Skeletal muscle satellite cell (primary cell): Measurements from ENCODE around the gene ANKMY2.
"Not testable (repeated sequence)": the region's sequence is repeated elsewhere in the genome, so short reads cannot be mapped to it uniquely, and the experiment has no call there.

Source experiments
- H3K27me3 ChIP-seq: 2 replicates; pipeline ENCODE4 v1.7.0; 2013; ENCODE audit warnings: low read length; ENCODE audit not compliant: control insufficient read depth, insufficient read depth
- H3K36me3 ChIP-seq: 2 replicates; pipeline ENCODE4 v1.7.0; 2013; ENCODE audit warnings: mild to moderate bottlenecking, control low read depth, low read length; ENCODE audit not compliant: insufficient read depth
- H3K4me1 ChIP-seq: 2 replicates; pipeline ENCODE4 v1.7.0; 2013; ENCODE audit warnings: low read length; ENCODE audit not compliant: control insufficient read depth, insufficient read depth
- H3K4me2 ChIP-seq: 2 replicates; pipeline ENCODE4 v1.7.0; 2013; ENCODE audit warnings: mild to moderate bottlenecking, low read length
- H3K4me3 ChIP-seq: 2 replicates; pipeline ENCODE4 v1.7.0; 2013; ENCODE audit warnings: low read length
- H3K9ac ChIP-seq: 2 replicates; pipeline ENCODE4 v1.7.0; 2013; ENCODE audit warnings: mild to moderate bottlenecking, low read depth, low read length, moderate library complexity
- H3K9me3 ChIP-seq: replicated peaks from 2 replicates; pipeline ENCODE4 v1.7.0; 2013; ENCODE audit warnings: mild to moderate bottlenecking, control low read depth, low read length

ANKMY2 gene

DNA sequence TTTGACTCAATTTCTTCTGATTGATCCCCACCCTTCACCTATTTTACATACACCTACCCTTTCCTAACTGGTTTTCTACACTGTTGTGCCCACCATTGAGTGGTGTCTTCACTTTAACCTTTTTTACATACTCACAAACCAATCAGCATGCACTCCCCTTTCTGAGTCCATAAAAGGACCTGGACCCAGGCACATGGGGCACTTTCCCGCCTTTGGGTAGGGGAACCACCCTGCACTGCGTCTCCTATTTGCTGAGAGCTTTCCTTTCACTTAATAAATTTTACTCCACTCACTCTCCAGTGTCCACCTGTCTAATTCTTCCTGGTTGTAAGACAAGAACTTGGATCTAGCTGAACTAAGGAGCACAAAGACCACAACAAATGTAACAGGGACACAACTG is 33.8 kb downstream of the ANKMY2 start:
- H3K9ac ChIP-seq = no peak overlapping the region
- peaks cover 30% of the 10 kb centered on the region for H3K36me3 ChIP-seq
- H3K9me3 ChIP-seq = no peaks in the 10 kb centered on the region
- no peaks in the 10 kb centered on the region for H3K4me1 ChIP-seq
- no peaks in the 10 kb centered on the region for H3K27me3 ChIP-seq
- H3K4me3 ChIP-seq = no peak overlapping the region
- no peak overlapping the region for H3K4me2 ChIP-seq

DNA sequence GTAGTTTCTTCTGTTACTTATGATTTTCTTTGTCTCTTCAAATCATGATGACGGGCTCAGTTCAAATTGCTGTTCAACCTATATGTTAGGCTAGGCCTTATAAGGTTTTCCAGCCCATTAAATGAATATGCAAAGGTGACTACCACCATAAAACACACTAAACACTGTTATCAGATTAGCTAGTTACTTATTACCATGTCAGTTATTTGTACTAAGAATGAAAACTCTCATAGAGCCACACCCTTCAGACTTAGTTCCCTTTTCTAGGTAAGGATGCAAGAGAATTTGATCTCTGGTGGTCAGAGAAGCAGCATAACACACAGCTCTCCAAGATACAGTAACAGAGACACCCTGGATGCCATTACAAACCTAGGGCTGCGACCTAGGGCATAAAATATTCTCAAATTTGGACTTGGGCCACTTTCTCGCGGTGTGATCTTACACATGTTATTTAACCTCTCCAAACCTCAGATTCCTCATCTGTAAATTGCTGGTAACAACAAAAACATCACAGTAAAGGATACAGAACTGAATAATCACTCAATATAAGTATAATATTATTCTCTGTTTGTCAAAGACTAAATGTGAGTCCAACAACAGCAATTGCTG is 35.6 kb downstream of the ANKMY2 start:
- Histone ChIP-seq H3K9ac (no peak overlapping the region), H3K4me2 (no peak overlapping the region), H3K4me3 (no peak overlapping the region), H3K4me1 (no peaks in the 10 kb centered on the region), H3K27me3 (no peaks in the 10 kb centered on the region), H3K9me3 (no peaks in the 10 kb centered on the region), H3K36me3 (peaks cover 34% of the 10 kb centered on the region)

DNA sequence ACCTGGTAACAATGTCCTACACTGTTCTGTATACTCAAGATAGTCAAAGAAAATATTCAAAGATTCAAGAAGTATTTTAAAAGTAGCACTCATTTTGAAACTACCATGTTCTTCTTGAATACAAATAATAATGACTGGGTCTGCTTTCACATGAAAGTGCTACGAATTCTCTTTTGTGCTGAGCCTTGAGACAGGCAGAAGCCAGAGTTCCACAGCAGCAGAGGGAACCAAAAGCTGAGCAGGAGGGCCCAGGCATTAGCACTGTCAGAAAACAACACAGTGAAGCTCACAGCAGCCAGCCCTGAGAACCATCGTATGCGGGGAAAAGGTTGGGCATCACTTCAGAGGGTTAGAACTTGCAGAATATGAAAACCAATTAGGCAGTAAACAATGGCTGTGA is 38.9 kb downstream of the ANKMY2 start:
- Histone ChIP-seq H3K4me1 (no peaks in the 10 kb centered on the region), H3K4me2 (no peak overlapping the region), H3K9ac (no peak overlapping the region), H3K9me3 (no peaks in the 10 kb centered on the region), H3K4me3 (no peak overlapping the region), H3K36me3 (peaks cover 51% of the 10 kb centered on the region), H3K27me3 (no peaks in the 10 kb centered on the region)

DNA sequence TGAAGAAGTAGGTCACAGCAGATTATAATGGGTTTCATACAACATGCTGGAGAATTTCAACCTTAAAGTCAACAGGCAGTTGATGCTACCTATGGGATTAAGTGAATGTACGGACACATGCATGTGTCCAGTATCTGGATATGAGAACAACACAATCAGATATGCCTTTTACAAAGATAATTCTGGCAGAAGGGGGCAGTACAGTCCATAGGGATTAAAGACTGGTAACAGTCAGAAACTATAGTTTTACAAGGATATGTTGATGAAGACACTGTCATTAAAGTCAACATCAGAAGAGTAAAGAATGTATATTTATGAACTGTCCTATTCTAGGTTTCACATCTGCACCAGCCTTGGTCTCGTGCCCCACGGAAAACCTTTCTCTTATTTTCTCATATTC is 41.5 kb downstream of the ANKMY2 start:
- H3K4me1 ChIP-seq = no peaks in the 10 kb centered on the region

DNA sequence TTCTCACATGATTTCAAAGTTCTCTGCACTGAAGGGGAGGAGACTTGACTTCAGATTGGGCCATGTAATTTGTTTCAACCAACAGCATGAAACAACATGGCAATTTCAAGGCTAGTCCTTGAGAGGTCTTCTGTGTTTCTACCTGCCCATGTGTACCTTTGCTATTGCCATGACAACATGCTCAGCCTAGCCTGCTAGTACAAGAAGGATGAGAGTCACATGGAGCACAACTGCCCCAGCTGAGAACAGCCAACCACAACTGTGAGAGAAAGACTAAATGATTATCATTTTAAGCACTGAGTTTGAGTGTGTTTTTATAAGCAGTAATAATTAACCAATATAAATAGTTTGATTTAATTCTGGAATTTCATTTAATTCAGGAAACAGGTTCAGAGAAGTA is 41.9 kb downstream of the ANKMY2 start:
- H3K36me3 ChIP-seq = peaks cover 62% of the 10 kb centered on the region
- no peaks in the 10 kb centered on the region for H3K9me3 ChIP-seq
- H3K4me3 ChIP-seq = no peak overlapping the region

More for the DNA sequence above, 41.5 kb downstream of the ANKMY2 start:
- Histone ChIP-seq H3K27me3 (no peaks in the 10 kb centered on the region), H3K4me3 (no peak overlapping the region), H3K9me3 (no peaks in the 10 kb centered on the region), H3K9ac (no peak overlapping the region), H3K4me2 (no peak overlapping the region), H3K36me3 (peaks cover 59% of the 10 kb centered on the region)

DNA sequence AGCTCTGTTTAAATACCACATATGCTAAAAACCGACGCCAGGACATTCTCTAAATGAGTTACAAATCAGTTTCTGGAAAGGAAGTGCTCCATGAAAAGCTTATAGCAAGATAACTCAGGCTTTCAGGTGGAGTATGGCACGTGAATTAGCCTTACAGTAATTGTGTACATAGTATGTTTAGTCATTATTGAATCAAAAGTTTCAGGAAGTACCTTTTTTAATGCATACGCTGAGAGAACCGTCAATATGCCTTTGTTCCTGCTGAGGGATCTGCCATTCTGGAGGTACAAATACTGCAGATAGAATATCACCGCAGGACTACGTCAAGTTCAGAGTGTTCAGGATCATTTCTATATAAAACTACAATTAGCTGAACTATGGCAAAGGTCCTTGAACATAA is 45.7 kb downstream of the ANKMY2 start:
- Histone ChIP-seq H3K27me3 (no peaks in the 10 kb centered on the region), H3K4me3 (no peak overlapping the region), H3K36me3 (peaks cover 54% of the 10 kb centered on the region), H3K9ac (no peak overlapping the region), H3K4me1 (no peaks in the 10 kb centered on the region), H3K9me3 (no peaks in the 10 kb centered on the region), H3K4me2 (no peak overlapping the region)

More for the DNA sequence above, 41.9 kb downstream of the ANKMY2 start:
- H3K9ac ChIP-seq = no peak overlapping the region
- no peak overlapping the region for H3K4me2 ChIP-seq
- no peaks in the 10 kb centered on the region for H3K27me3 ChIP-seq
- H3K4me1 ChIP-seq = no peaks in the 10 kb centered on the region

DNA sequence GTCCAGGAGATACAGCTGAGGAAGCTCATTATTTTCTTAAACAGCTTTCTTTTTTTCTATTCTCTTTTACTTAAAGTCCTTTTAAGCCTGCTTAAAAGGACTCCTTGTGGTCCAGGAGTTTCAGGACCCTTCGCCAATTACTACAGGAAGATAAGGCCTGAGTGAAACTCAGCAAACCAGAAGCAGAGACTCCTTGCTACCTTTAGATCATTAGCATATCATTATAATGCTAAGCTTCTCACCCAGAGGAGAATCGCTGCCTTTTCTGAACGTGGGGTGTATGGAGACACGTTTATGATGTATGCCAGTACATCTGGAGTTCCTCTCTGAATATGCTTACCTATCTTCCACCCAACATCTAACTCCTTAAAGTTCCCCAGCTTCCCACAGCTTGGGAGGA is 47.5 kb downstream of the ANKMY2 start:
- Histone ChIP-seq H3K9ac (no peak overlapping the region), H3K4me2 (no peak overlapping the region), H3K4me1 (peaks cover 7% of the 10 kb centered on the region), H3K27me3 (no peaks in the 10 kb centered on the region), H3K4me3 (no peak overlapping the region), H3K36me3 (peaks cover 37% of the 10 kb centered on the region), H3K9me3 (no peaks in the 10 kb centered on the region)

DNA sequence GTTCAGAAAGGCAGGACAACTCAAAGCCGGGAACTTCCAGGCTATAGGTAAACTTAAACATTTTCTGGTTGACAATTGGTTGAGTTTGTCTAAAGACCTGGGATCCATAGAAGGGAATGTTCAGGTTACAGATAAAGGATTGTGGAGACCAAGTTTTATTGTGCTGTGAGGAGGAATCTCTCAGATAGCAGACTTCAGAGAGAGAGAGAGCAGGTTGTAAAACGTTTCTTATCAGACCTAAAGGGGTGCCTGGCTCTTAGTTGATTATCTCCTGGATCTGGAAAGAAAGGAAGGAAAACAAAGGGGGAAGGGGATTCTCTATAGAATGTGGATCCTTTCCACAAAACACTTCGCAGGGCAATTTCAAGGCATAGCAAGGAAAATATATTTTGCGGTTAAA is 50.0 kb downstream of the ANKMY2 start:
- H3K4me2 ChIP-seq, H3K9me3 ChIP-seq, H3K4me3 ChIP-seq, H3K9ac ChIP-seq, H3K27me3 ChIP-seq, H3K4me1 ChIP-seq: not testable (repeated sequence)
- peaks cover 16% of the 10 kb centered on the region for H3K36me3 ChIP-seq

DNA sequence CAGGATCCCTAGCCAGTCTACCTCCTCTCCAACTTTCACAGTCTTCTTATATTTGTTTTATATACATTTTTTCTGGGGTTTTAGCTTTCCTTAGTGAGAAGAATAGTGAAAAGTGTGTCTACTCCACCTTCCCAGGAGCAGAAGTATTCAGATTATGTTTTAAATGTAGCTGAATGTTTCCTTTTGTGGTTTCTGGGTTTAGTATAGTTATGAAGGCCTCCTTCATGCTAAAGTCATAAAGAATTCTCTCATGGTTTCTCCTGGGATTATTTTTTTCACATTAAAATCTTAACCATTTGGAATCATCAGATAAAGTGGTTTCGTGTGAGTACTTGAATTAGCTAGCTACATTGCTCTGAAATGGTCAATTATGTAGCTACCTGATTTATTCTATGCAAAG is 50.9 kb downstream of the ANKMY2 start:
- H3K9ac ChIP-seq = no peak overlapping the region
- no peak overlapping the region for H3K4me3 ChIP-seq
- peaks cover 10% of the 10 kb centered on the region for H3K36me3 ChIP-seq
- H3K9me3 ChIP-seq = no peaks in the 10 kb centered on the region
- no peaks in the 10 kb centered on the region for H3K27me3 ChIP-seq
- no peak overlapping the region for H3K4me2 ChIP-seq
- H3K4me1 ChIP-seq = peaks cover 7% of the 10 kb centered on the region

DNA sequence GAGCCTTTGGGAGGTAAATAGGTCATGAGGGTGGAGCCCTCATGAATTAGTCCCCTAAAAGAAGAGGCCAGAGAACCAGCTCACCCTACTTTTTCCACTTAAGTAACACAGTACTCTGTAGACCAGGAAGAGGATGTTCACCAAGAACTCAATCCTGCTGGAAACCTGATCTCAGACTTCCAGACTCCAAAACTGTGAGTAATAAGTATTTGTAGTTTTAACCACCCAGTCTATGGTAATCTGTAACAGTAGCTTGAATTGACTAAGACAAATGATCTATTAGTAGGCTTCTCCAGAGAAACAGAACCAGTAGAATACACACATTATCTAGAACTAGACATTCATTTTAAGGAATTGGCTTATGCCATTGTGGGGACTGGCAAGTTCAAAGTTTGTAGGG is 51.5 kb downstream of the ANKMY2 start:
- Histone ChIP-seq H3K4me3 (no peak overlapping the region), H3K36me3 (peaks cover 7% of the 10 kb centered on the region), H3K4me1 (peaks cover 7% of the 10 kb centered on the region), H3K27me3 (no peaks in the 10 kb centered on the region), H3K9me3 (no peaks in the 10 kb centered on the region), H3K4me2 (no peak overlapping the region), H3K9ac (no peak overlapping the region)

DNA sequence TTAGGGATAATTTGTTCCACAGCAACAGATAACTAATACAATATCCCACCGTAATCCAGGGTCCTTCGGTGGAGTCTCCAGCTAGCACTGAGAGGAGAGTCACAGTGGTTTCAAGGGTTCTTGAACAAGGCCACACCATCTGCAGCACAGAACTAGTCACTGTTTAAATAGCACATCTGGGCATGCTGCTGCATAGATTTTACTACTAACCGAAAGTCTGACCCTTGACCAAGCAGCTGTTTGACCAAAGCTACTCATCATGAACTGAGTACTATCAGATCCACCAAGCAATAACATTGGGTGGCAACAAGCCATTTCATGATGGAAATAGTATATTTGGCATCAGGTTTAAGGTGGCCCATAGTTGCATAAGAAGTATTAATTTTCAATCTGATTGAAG is 53.2 kb downstream of the ANKMY2 start:
- Histone ChIP-seq H3K27me3 (no peaks in the 10 kb centered on the region), H3K9ac (no peak overlapping the region), H3K4me2 (no peak overlapping the region), H3K36me3 (no peaks in the 10 kb centered on the region), H3K4me3 (no peak overlapping the region), H3K9me3 (no peaks in the 10 kb centered on the region), H3K4me1 (peaks cover 7% of the 10 kb centered on the region)

DNA sequence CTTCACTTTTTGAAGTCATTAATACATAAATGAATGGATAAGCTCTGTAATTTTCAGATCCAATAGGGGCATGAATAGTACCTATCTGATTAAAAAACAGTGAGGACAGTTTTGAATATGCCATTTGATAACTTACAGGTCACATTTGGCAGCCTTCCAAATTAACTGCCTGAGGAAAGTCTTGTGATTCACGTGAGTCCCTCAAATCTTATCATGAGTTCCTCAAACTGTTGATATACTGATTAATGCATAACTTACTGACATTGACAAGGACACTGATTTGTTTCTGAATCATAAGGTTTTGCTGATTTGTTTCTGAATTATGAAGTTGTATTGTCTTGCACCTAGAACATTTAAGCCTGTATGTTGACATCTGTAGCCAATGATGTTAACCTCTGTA is 55.1 kb downstream of the ANKMY2 start:
- Histone ChIP-seq H3K27me3 (no peaks in the 10 kb centered on the region), H3K9me3 (no peaks in the 10 kb centered on the region), H3K9ac (no peak overlapping the region), H3K4me2 (no peak overlapping the region), H3K4me3 (no peak overlapping the region), H3K36me3 (no peaks in the 10 kb centered on the region), H3K4me1 (peaks cover 7% of the 10 kb centered on the region)
